ENCODE measurements around the gene CIAO3. TPM values are rescaled to one million over a fixed set of nuclear protein-coding genes. Genes with fewer than 3 reads are reported as not detected.
A peak's percentile ranks its signal among the peaks of the same experiment; 100 is the strongest.

The CIAO3 gene
- total and polyA plus RNA-seq, 3 donors from 2014 or later: 28.9 to 59.0 (median 58.0) TPM

- Histone ChIP-seq H3K4me3 (peak within 1 kb of the TSS; percentile 80 to 85), H3K36me3 (ENCODE audit: low read depth, missing control alignments) (no peaks in the 10 kb centered on the region), H3K4me1 (peaks cover 22% of the 10 kb centered on the region), H3K9me3 (no peaks in the 10 kb centered on the region), H3K27me3 (no peaks in the 10 kb centered on the region), H3K27ac (no peak within 1 kb of the TSS)
- TF ChIP-seq POLR2A (IDR thresholded peaks at IDR 0.05): no peak
- TF ChIP-seq, protein P1, sequence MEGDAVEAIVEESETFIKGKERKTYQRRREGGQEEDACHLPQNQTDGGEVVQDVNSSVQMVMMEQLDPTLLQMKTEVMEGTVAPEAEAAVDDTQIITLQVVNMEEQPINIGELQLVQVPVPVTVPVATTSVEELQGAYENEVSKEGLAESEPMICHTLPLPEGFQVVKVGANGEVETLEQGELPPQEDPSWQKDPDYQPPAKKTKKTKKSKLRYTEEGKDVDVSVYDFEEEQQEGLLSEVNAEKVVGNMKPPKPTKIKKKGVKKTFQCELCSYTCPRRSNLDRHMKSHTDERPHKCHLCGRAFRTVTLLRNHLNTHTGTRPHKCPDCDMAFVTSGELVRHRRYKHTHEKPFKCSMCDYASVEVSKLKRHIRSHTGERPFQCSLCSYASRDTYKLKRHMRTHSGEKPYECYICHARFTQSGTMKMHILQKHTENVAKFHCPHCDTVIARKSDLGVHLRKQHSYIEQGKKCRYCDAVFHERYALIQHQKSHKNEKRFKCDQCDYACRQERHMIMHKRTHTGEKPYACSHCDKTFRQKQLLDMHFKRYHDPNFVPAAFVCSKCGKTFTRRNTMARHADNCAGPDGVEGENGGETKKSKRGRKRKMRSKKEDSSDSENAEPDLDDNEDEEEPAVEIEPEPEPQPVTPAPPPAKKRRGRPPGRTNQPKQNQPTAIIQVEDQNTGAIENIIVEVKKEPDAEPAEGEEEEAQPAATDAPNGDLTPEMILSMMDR (IDR thresholded peaks at IDR 0.05): no peak
- DNase-seq: no peak
- intact Hi-C loops (cut with DNase I; ENCODE audit: low total_unique reads): no loop called here
- WGBS, 2 donors: 0% methylated on average over 19 of the region's 45 CpGs; no CpG with 5 or more reads in 1 of the 2 donors
Observed at GRCh38 chr16:787978-788398, 47.2 kb upstream of the CIAO3 start, which contains the start of gene RPUSD1. TSS of gene RPUSD1 (minus strand) at chr16:788381. CDS start at chr16:787737, 644 bp downstream.

DNA sequence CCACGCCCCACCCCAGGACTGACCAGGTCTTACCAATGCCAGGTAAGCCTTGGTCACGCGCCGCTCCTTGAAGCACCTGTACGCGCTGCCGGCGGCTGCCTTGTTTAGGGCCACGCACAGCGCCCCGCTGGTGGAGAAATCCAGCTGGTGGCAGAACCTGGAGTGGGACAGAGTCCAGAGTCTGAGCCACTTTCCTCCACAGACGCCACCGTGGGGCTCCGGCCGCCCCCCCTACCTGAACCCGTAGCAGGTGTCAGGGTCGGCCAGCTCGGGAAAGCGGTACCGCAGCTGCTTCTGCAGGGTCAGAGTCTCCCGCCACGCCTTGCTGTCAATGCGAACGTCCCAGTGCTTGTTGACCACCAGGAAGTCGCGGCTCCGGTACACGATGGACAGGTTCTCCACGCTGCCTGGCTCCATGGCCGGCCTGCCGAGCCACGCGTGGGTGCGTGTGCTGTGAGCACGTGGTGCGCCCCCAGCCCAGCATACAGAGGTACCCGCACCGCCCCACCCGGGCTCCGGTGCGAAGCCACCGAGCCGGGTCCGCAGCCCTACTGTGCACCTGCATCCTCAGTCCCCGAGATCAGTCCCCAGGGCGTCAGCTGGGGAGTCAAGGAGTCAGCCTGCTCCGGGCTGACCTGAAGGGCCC is 46.6 kb upstream of the CIAO3 start:
- H3K9me3 ChIP-seq: no peaks in the 10 kb centered on the region
- H3K36me3 ChIP-seq (ENCODE audit: low read depth, missing control alignments): no peaks in the 10 kb centered on the region
- TF ChIP-seq POLR2A (IDR thresholded peaks at IDR 0.05): no peak
- TF ChIP-seq, protein P1 (IDR thresholded peaks at IDR 0.05): no peak
- WGBS, 2 donors: 50 to 60% methylated on average over 6 to 24 of the region's 47 CpGs
- no peak for DNase-seq
- no peaks in the 10 kb centered on the region for H3K27me3 ChIP-seq
- intact Hi-C loops (cut with DNase I; ENCODE audit: low total_unique reads): no loop called here
- H3K4me1 ChIP-seq: peaks cover 22% of the 10 kb centered on the region
- no peak overlapping the region for H3K27ac ChIP-seq
- H3K4me3 ChIP-seq: peak overlapping the region; percentile 80 to 85

DNA sequence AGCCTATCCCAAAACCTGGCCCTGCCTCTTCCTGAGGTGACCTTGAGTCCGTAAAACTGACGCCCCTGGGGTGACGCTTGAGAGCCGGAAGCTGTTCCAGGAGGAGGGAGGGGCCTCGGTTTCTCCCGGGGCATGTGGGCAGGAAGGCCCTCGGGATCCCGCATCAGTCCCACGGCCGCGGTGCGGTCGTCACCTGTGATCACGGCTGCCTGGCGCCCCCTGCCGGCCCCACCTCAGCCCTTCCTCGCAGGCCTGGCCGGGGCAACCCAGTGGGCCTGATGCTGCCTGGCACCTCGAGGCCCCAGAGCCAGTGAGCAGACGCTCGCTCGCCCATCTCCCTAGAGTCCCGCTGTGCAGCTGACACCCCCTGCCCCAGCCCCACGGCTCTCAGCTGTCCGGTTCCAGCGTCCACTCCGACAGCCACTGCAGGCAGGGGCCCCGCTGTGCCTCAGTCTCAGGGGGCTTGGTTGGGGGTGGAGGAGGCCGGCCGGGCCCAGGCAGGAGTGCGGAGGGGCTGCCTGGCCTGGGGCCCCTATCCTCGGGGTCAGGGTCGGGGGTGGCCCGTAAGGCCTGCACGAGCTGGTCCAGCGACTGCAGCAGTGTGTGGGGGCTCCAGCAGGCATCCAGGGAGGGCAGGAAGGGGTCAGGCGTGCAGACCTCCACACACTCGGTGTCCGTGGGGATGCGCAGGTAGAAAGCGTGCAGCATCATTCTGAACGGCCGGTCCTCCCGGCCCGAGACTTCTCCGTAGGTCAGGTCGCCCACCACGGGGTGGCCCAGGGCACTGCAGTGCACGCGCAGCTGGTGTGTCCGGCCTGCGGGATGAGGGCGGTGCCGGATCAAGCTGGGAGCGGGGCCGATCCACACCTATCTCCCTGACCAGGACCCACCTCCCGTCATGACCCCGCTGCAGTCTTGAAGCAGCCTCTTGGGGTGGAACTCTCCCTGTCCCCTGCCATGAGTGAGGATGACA is 45.1 kb upstream of the CIAO3 start:
- WGBS, 2 donors: 71 to 97% methylated on average over 6 to 43 of the region's 58 CpGs
- TF ChIP-seq POLR2A (IDR thresholded peaks at IDR 0.05): no peak
- TF ChIP-seq, protein P1 (IDR thresholded peaks at IDR 0.05): peak in 2 of 3 experiments; percentile 57 to 62
- Histone ChIP-seq H3K27me3 (no peaks in the 10 kb centered on the region), H3K4me3 (no peak overlapping the region), H3K36me3 (ENCODE audit: low read depth, missing control alignments) (no peaks in the 10 kb centered on the region), H3K4me1 (peaks cover 22% of the 10 kb centered on the region), H3K9me3 (no peaks in the 10 kb centered on the region), H3K27ac (no peak overlapping the region)
- peak; percentile 73 for DNase-seq
- intact Hi-C loops (cut with DNase I; ENCODE audit: low total_unique reads): no loop called here

- TF ChIP-seq POLR2A (IDR thresholded peaks at IDR 0.05): no peak
- TF ChIP-seq, protein P1 (IDR thresholded peaks at IDR 0.05): no peak
- WGBS, 2 donors: 91 to 100% methylated on average over 1 to 19 of the region's 19 CpGs
- Histone ChIP-seq H3K4me3 (no peak overlapping the region), H3K4me1 (peaks cover 22% of the 10 kb centered on the region), H3K36me3 (ENCODE audit: low read depth, missing control alignments) (no peaks in the 10 kb centered on the region), H3K27me3 (no peaks in the 10 kb centered on the region), H3K27ac (no peak overlapping the region), H3K9me3 (no peaks in the 10 kb centered on the region)
- DNase-seq: no peak
- intact Hi-C loops (cut with DNase I; ENCODE audit: low total_unique reads): no loop called here
Observed at GRCh38 chr16:784431-784830, 43.6 kb upstream of the CIAO3 start.

All from testis (tissue), 3 donors.